Superior temporal gyrus (tissue), 1 donor: ENCODE data around the gene CLEC4G.
A peak's percentile ranks its signal among the peaks of the same experiment; 100 is the strongest.

Experiments
- DNase-seq: peaks from one replicate; pipeline ENCODE4 v3.0.0-alpha.2; 2016; ENCODE audit errors: extremely low spot score

The CLEC4G gene

GRCh38 chr19:7698583-7698982 lies 33.3 kb downstream of the CLEC4G start:
- no peak for DNase-seq

DNA sequence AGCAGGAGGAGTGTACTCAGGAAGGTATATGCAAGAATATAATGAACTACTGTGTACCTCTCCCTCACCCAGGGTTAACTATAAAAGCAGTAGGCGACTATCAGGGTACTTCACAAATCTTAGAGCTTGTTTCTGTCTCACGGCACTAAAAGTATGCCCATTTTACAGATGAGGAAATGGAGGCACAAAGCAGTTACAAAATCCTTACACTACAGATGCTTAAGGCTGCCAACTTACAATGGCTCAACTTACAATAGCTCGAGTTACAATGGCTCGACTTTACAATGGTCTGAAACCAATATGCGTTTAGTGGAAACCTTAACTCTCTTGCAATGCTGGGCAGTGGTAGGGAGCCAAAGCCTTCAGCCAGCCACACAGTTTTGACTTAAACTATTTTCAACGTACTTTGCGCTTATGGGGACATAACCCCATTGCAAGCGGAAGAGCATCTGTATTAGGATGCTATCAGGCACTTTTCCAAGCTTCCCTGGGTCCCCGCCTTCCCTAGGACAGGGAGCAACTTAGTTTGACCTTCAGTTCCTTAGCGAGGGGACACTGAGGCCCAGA lies 34.1 kb downstream of the CLEC4G start:
- DNase-seq = no peak

GRCh38 chr19:7694499-7694898 lies 37.4 kb downstream of the CLEC4G start:
- DNase-seq = no peak

- DNase-seq = no peak
Measured at GRCh38 chr19:7692417-7693088, 39.4 kb downstream of the CLEC4G start.

DNA sequence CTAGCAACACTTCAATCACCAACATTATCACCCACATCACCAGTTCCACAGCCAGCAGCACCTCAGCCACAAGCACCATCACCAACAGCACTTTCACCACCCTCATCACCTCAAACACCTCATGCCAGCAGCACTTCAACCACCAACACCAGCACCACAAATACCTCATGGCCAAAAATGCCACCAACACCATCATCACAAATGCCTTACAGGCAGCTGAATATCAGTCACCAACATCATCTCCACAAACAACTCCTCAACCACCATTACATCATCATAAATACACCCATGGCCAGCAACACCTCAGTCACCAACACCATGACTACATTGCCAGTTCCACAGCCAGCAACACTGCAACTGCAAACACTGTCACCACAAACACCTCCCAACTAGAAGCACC lies 40.4 kb downstream of the CLEC4G start:
- DNase-seq = no peak

DNA sequence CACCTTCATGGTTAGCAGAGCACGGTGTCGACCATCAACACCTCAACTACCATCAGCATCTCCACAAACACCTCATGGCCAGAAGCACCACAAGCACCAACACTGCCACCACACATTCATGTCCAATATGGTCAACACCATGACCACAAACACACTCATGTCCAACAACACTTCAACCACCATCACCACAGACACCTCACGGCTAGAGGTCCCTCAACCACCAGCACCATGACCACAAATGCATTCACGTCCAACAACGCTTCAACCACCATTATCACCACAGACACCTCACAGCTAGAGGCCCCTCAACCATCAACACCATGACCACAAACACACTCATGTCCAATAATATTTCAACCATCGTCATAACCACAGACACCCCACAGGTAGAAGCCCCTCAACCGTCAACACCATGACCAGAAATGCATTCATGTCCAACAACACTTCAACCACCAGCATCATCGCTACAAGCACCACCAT lies 41.1 kb downstream of the CLEC4G start:
- DNase-seq = no peak

- no peak for DNase-seq
Measured at GRCh38 chr19:7689165-7689564, 42.7 kb downstream of the CLEC4G start.

DNA sequence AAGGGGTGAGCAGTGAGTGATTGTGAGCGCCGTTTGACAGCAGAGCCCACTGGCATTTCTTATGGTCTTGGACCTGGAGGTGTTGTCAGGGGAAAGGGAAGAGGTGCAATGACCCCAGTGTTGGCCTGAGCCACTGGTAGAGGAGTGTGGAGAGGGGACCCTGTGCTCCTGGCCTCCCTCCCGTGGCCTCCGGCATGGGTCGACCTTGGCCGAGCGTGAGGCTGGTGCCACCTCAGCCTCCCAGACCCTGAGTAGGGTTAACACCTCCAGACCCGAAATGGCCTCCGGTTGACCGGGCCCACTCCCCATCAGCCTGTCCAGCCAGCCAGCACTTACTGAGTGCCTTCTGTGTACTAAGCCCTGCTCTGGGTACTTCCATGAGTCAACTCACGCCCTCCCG lies 44.7 kb downstream of the CLEC4G start:
- DNase-seq = no peak

GRCh38 chr19:7685546-7686445 lies 46.1 kb downstream of the CLEC4G start:
- no peak for DNase-seq

- DNase-seq = no peak
Measured at GRCh38 chr19:7682175-7682855, 49.6 kb downstream of the CLEC4G start.

- peak; percentile 68 for DNase-seq
Measured at GRCh38 chr19:7681340-7682174, 50.4 kb downstream of the CLEC4G start.

GRCh38 chr19:7680606-7681339 lies 51.1 kb downstream of the CLEC4G start, which contains the start of gene TRAPPC5:
TSS of gene TRAPPC5 (plus strand) at chr19:7680833. CDS start at chr19:7682254, 1,421 bp downstream.
- DNase-seq = peak; percentile 86

- no peak for DNase-seq
Measured at GRCh38 chr19:7679771-7680605, 51.9 kb downstream of the CLEC4G start.

- DNase-seq = peak; percentile 16
Measured at GRCh38 chr19:7678971-7679751, 52.7 kb downstream of the CLEC4G start.
